ENCODE results near the gene PRKAR1B. TPM values are rescaled to one million over a fixed set of nuclear protein-coding genes. Genes with fewer than 3 reads are reported as not detected.

The PRKAR1B gene
- total and polyA plus RNA-seq, 9 donors = 14.3 to 49.0 (median 34.0) TPM

GRCh38 chr7:577278-577665 lies 149.8 kb downstream of the PRKAR1B start:
- Histone ChIP-seq H3K27ac (no peak overlapping the region), H3K9me3 (no peaks in the 10 kb centered on the region), H3K4me3 (no peak overlapping the region), H3K27me3 (no peaks in the 10 kb centered on the region), H3K36me3 (no peaks in the 10 kb centered on the region), H3K4me1 (ENCODE audit: insufficient read depth) (no peaks in the 10 kb centered on the region)
- DNase-seq = no peak
- WGBS, 3 donors = 95 to 96% (median 95%) methylated on average over 20 to 22 of the region's 22 CpGs
- intact Hi-C loops (cut with DNase I) = no loop called here
- TF ChIP-seq POLR2A (IDR thresholded peaks at IDR 0.05) (no peak), EP300 (IDR thresholded peaks at IDR 0.05) (no peak)
- TF ChIP-seq, protein P1, sequence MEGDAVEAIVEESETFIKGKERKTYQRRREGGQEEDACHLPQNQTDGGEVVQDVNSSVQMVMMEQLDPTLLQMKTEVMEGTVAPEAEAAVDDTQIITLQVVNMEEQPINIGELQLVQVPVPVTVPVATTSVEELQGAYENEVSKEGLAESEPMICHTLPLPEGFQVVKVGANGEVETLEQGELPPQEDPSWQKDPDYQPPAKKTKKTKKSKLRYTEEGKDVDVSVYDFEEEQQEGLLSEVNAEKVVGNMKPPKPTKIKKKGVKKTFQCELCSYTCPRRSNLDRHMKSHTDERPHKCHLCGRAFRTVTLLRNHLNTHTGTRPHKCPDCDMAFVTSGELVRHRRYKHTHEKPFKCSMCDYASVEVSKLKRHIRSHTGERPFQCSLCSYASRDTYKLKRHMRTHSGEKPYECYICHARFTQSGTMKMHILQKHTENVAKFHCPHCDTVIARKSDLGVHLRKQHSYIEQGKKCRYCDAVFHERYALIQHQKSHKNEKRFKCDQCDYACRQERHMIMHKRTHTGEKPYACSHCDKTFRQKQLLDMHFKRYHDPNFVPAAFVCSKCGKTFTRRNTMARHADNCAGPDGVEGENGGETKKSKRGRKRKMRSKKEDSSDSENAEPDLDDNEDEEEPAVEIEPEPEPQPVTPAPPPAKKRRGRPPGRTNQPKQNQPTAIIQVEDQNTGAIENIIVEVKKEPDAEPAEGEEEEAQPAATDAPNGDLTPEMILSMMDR (IDR thresholded peaks at IDR 0.05) = no peak

DNA sequence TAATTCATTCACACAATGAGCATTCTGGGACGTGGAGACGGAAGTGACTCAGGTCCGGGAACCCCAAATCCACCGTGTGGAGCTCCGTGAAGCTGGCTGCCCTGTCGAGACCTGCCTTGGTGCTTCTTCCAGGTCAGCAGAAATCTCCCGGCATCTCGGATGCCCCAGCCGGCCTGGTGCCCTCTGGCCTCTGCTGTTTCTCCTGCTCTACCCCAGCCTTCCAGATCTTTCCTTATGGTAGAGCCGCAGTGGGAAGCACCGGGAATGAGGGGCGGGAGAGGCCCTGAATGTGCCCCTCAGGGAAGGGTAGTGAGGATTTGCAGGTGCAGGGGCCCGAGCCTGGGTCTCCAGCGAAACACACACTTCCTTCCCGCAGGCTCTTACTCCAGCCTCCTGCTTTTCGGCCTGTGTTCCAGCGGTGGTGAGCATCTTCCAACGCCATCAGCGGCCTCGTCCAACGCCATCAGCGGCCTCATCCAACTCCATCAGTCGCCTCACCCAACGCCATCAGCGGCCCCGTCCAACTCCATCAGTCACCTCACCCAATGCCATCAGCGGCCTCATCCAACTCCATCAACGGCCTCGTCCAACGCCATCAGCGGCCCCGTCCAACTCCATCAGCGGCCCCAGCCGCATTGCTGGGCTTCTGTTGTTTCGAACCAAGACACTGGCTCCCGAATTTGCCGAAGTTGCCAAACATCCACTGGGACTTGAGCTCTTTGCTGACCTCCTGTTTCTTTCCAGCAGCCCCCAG lies 150.4 kb downstream of the PRKAR1B start:
- Histone ChIP-seq H3K27ac (no peak overlapping the region), H3K4me1 (ENCODE audit: insufficient read depth) (no peaks in the 10 kb centered on the region), H3K36me3 (no peaks in the 10 kb centered on the region), H3K9me3 (no peaks in the 10 kb centered on the region), H3K4me3 (no peak overlapping the region), H3K27me3 (no peaks in the 10 kb centered on the region)
- TF ChIP-seq POLR2A (IDR thresholded peaks at IDR 0.05) (no peak), EP300 (IDR thresholded peaks at IDR 0.05) (no peak)
- TF ChIP-seq, protein P1 (IDR thresholded peaks at IDR 0.05) = no peak
- WGBS, 3 donors = 90 to 93% (median 91%) methylated on average over 37 of the region's 37 CpGs
- DNase-seq = no peak
- intact Hi-C loops (cut with DNase I) = no loop called here

DNA sequence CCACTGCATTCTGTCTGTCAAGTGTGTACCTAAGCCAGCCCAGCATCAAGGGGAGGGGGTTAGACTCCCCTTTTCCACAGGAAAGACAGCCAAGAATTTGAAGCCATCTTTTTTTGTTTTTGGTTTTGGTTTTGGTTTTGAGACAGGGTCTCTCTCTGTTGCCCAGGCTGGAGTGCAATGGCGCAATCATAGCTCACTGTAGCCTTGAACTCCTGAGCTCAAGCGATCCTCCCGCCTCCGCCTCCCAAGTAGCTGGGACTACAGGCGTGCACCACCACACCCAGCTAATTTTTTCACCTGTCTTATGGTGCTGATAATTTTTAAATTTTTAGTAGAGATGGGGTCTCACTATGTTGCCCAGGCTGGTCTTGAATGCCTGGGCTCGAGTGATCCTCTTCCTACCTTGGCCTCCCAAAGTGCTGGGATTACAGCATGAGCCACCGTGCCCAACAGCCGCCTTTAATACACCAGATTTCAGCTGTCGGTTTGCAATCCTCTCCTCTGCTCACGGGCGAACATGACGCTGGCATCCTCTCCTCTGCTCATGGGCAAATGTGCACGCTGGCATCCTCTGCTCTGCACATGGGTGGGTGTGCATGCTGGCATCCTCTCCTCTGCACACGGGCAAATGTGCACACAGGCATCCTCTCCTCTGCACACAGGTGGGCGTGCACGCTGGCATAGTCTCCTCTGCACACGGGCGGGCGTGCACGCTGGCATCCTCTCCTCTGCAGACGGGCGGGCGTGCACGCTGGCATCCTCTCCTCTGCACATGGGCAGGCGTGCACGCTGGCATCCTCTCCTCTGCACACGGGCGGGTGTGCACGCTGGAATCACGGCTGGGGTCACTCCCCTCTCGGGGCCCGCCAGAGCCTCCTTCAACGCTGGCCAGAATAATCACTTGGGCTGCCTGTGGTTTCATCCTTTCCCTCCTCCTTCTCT lies 151.4 kb downstream of the PRKAR1B start:
- no peaks in the 10 kb centered on the region for H3K27me3 ChIP-seq
- DNase-seq = no peak
- TF ChIP-seq, protein P1 (IDR thresholded peaks at IDR 0.05) = no peak
- TF ChIP-seq POLR2A (IDR thresholded peaks at IDR 0.05) (no peak), EP300 (IDR thresholded peaks at IDR 0.05) (no peak)
- 80 to 83% (median 82%) methylated on average over 33 of the region's 33 CpGs for WGBS, 3 donors
- no peaks in the 10 kb centered on the region for H3K4me1 ChIP-seq (ENCODE audit: insufficient read depth)
- H3K27ac ChIP-seq = no peak overlapping the region
- H3K36me3 ChIP-seq = no peaks in the 10 kb centered on the region
- no peaks in the 10 kb centered on the region for H3K9me3 ChIP-seq
- intact Hi-C loops (cut with DNase I) = no loop called here
- no peak overlapping the region for H3K4me3 ChIP-seq

- no peaks in the 10 kb centered on the region for H3K36me3 ChIP-seq
- no peak overlapping the region for H3K27ac ChIP-seq
- no peak overlapping the region for H3K4me3 ChIP-seq
- DNase-seq = no peak
- no peaks in the 10 kb centered on the region for H3K27me3 ChIP-seq
- H3K4me1 ChIP-seq (ENCODE audit: insufficient read depth) = no peaks in the 10 kb centered on the region
- TF ChIP-seq POLR2A (IDR thresholded peaks at IDR 0.05) = no peak
- TF ChIP-seq, protein P1 (IDR thresholded peaks at IDR 0.05) = no peak
- TF ChIP-seq EP300 (IDR thresholded peaks at IDR 0.05) = no peak
- intact Hi-C loops (cut with DNase I) = no loop called here
- 88 to 96% (median 90%) methylated on average over 23 of the region's 23 CpGs for WGBS, 3 donors
- H3K9me3 ChIP-seq = no peaks in the 10 kb centered on the region
Observed at GRCh38 chr7:574661-575395, 152.3 kb downstream of the PRKAR1B start.
